SW480 (cell line): ENCODE measurements around the gene DPM2.

ENCODE experiments used
- DNase-seq: peaks from one replicate; pipeline ENCODE4 v3.0.0-alpha.2; 2016; ENCODE audit warnings: low spot score

Gene DPM2

GRCh38 chr9:127955294-127956015, 17.8 kb upstream of the DPM2 start:
- peak; percentile 98 for DNase-seq

GRCh38 chr9:127954831-127955293, 17.2 kb upstream of the DPM2 start:
- no peak for DNase-seq

DNA sequence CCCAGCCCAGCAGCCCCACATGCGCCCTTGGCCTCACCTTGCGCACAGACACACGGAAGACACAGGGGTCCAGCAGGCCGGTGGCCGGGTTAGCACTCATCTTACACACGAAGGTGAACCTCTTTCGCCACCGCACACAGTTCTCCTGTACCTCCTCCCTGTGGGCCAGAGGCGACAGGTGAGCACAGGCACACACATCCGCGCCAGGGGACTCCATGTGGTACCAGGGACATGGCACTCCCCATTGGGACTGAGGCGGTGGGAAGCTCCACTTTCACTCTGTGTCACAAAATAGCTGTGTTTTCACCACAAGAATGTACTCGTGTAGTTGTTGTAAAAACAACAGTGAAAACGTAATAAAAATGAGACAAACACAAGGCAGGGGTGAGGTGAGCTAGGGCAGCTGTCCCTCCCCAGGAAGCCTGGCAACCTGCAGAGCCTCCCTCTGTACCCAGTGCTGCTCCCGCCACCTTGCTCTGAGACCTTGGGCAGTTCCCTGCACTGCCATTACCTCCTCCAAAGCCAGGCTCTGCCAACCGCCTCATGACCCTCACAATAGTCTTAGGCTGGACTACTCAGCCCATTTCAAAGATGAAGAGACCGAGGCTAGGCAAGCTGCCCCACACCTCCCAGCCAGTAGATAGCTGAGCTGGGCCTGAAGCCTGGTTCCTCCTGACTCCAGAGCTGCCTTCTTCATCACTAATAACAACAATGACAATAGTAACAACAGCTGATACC, 16.3 kb upstream of the DPM2 start:
- no peak for DNase-seq

DNA sequence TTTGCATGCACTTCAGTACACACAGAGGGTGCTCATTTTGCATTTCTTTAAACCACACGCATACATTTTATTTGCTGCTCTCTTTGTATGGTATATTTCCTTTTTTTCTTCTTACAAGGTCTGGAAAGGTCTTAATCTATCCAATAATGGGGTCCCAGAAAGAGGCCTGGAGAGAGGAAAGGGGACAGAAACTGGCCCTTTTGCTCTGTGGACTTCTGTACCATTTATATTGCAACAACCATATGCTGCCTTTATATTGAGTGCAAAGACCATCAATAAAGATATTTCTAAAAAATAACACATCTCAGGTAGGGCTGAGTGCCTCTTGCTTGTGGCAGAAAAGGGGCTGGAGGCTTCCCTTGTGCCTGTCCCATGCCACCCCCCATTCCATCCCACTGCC, 15.5 kb upstream of the DPM2 start:
- DNase-seq: no peak

- peak; percentile 81 for DNase-seq
Observed at GRCh38 chr9:127950513-127951289, 13.0 kb upstream of the DPM2 start.

- DNase-seq: no peak
Observed at GRCh38 chr9:127949827-127950512, 12.3 kb upstream of the DPM2 start.

DNA sequence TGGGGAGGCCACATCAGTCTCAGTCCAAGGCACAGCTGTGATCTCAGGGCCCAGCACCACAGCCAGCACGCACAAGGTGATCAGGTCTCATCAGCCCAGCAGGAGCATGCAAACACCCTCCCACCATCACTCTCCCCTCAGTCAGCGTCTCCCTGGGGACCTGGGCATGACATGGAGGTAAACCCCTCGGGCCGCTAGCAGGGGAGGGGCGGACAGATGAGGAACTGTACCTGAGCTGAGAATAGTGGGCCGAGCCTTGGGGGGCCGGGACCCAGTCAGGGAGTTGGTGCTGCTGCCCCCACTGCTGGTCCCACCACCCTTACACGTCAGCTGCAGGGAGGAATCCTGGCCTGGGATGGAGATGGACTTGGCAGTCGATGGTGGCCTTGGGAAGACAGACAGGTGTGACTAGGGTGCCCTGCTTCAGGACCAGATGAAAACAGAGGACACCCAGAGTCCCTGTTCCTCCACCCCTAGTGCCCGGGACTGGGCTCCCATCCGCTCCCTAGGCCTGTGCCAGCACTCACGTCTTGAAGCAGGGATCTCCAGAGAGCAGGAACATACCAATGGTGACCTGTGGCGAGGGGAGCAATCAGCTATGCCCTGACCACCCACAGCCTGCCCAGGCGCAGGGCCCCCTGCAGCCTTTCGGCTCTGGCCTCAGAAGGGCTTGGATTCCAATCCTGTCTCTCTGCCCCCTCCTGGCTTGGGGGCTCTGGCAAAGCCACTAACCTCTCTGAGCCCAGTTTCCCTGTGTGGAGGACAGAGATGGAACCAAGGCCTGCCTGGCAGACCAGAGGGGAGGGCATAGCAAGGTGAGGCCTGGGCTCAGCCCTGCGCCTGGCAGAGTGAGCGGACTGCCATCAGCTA, 10.4 kb upstream of the DPM2 start:
- no peak for DNase-seq

DNA sequence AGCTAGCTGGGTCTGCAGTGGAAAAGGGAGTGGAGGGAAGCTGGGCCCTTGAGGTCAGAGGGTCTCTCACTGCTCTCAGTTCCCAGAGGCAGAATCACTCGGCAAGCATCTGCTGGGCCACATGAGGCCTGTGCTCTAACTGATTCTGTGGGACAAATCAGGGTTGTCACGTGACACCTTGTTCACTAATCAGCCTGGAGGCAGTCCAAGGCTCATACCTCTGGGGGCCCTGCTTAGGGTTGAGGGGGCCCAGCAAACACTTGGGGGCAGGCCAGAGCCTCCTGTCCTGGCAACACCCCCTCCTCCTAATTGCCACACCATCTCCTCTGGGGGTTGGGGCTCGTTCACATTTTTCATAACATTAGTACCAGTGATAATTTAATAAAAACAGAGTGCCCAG, 9.1 kb upstream of the DPM2 start:
- no peak for DNase-seq

DNA sequence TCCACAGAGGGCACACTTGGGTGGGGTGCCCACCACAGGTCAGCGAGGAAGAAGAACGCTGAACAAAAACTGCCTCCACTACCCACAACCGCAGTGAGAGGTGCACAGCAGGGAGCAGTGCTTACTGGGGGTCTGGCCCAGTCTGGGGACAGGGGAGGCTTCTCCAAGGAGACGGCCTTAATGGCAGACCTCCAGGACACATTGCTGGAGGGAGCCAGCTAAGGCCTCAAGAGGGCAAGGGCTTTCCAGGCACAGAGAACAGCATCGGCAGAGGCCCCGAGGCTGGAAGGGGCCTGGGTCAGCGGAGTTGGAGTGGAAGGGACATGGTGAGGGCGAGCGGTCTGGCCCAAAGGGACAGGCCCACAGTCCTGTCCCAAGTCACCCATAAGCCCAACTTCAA, 8.3 kb upstream of the DPM2 start:
- DNase-seq: no peak

DNA sequence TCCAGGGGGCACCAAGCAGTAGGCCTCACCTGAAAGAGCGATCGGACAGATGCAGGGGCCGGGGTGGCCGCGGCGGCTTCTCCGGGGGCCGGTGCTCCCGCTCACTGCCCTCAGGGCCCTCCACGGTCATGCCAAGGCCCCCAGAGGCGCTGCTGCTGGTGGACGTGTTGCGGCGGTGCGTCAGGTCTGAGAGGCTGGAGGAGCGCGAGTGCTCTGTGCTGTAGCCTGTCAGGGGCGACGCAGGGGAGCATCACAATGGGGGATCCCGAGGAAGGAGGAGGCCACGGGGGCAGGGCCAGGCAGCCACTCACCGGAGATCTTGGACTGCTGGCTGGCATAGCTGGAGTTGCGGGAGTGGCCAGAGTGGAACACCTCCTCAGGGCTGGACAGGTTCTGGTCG, 7.7 kb upstream of the DPM2 start:
- no peak for DNase-seq

DNA sequence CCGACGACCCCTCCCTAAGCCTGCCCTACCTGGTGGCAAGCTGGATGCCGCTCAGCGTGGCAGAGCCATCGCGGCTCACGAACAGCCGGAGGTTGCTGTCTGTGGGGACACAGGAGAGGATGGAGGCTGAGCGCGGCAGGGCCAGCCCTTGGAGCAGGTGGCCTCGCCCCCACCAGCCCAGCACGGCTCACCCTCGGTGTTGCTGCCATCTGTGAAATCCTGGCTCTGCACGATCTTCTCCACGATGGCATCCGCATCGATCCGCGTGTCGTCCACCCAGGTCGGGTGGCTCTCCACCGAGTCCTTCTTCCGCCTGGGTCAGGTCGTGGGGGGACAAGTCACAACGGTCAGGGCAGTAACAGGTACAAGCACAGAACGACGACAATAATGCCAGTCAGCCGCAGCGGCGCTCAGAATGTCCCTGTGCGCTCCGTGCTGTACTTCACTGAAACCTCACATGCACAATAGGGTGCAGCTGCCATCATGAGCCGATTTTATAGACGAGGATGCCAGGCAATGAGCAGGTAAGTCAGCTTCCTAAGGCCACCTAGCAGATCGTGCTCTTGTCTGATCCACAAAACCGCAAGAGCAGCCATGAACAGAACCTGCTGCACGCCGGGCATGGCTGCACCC, 7.0 kb upstream of the DPM2 start:
- DNase-seq: no peak

DNA sequence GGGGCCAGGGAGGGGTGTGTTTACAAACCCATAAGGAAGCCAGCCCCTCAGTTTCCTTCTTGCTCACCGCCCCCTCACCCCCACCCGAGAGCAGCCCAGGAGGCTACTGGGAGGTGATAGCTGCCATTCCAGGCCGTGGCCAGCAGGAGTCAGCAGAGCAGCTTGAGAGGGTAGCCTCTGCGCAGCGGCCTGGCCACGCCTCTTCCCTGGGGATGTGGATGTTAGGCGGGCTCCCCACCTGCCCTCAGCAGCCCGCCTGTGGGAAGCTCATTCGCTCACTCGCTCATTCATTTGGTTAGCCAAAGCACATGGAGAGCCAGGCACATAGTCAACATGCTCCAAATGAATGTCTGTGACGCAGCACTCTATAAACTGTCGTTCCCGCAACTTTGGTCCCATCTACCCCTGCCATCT, 6.1 kb upstream of the DPM2 start:
- DNase-seq: peak; percentile 75

- DNase-seq: no peak
Observed at GRCh38 chr9:127943011-127943662, 5.5 kb upstream of the DPM2 start.

DNA sequence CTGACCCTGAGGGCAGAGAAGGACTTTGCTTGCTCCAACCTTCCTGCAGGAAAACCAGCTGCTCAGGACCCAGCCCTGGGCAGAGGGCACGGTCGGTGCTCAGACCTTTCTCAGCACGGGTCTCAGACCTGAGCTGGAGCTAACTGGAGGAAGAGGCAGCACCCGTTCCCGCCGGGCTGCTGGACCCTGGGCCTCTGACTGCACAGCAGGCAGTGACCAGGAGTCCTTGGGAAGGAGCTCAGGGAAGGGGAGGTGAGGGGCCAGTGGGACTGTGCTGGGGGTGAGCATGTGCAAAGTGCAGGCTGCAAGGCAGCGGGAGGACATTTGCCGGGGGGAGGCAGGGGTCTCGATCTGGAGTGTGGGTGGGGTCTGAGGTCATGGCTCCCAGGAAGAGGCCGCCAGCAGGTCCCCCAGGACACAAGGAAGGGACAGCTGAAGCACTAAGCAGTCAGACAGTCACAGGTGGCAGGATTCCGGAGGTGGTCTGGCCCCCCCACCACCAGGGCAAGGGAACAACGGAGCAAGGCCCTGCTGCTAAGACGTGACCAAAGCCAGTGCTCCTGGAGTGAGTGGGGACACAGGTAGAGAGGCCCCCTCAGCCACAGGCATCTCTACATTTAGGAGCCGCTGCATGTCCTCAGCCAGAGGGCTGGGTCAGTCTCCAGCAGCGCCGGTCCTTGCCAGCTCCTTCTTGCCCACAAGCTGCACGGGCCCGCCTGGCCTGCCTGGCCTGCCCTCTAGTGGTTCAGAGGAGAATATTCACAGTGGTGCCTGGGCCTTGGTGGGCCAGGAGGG, 4.8 kb upstream of the DPM2 start:
- DNase-seq: peak; percentile 48

- DNase-seq: no peak
Observed at GRCh38 chr9:127941961-127942215, 4.2 kb upstream of the DPM2 start.

DNA sequence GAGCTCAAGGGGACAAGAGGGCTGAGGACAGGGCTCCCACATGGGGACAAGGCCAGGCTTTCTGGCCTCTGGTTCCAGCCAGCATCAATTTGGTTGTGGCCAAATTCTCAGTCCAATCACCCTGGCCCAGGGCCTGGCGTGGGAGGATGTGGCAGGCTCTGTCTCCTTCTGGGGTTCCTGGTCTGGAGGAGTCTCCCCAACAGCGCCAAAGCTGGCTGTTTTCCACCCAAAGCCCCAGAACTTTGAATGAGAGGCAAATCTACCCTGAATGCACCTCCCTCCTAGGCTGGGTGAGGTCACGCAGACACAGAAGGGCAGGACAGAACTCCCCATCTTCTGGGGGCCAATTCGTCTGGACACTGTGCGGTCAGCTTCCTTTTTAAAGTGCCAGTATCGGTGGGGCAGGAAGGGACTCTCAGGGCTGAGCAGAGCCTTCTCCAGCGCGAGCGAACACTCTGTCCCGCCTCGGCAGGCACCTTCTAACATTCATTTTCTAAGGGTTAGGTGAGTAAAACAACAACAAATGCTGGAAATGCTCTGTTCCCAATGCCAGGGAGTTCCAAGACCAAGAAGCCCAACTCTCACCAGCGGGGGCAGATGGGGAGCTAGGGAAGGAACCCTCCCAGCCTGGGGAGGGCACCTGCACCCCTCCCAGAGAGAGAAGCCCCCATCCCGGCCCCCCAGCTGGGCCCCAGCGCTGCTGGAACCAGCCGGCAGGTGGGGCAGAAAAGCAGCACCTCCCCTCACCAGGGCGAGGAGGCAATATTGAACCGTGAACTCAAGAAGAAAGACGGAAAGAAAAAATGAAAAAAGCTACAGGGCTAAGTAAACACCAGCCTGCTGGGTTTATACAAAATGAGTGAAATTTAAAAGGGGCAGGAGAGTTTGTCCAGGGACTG, 3.7 kb upstream of the DPM2 start:
- no peak for DNase-seq

DNA sequence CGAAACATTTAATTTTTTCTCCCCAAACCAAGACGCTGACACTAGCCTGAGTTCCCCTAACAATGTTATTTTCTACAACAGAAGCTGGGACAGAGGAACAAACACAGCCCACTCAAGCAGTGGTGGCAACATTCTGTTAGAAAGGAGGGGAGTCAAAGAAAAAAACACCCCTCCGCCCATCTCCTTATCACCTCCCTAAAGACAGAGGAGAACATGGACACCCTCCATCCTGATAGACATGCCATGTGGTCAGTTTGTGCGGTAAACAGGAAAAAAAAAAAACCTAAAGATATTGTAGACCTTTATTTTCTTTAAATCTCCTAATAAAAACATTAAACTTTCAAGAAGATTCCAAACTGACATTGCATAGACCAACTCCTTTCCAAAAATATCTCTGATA, 2.9 kb upstream of the DPM2 start:
- no peak for DNase-seq

- no peak for DNase-seq
Observed at GRCh38 chr9:127938298-127938690, 640 bp upstream of the DPM2 start.

GRCh38 chr9:127937056-127937387, 632 bp downstream of the DPM2 start:
- DNase-seq: no peak
